GM10266 (cell line): ENCODE measurements around the gene TRIM71.

Experiments used
- DNase-seq: peaks from one replicate; pipeline ENCODE4 v3.0.0; 2012; ENCODE audit errors: extremely low spot score
- TF ChIP-seq, protein P1 (sequence below): IDR thresholded peaks from 2 replicates; pipeline ENCODE4 v1.5.1; 2012; ENCODE audit warnings: mild to moderate bottlenecking, low read depth; ENCODE audit not compliant: control insufficient read depth, insufficient read depth; ENCODE audit errors: missing control alignments

Gene TRIM71

GRCh38 chr3:32852146-32852545, 34.3 kb downstream of the TRIM71 start:
- DNase-seq: no peak

DNA sequence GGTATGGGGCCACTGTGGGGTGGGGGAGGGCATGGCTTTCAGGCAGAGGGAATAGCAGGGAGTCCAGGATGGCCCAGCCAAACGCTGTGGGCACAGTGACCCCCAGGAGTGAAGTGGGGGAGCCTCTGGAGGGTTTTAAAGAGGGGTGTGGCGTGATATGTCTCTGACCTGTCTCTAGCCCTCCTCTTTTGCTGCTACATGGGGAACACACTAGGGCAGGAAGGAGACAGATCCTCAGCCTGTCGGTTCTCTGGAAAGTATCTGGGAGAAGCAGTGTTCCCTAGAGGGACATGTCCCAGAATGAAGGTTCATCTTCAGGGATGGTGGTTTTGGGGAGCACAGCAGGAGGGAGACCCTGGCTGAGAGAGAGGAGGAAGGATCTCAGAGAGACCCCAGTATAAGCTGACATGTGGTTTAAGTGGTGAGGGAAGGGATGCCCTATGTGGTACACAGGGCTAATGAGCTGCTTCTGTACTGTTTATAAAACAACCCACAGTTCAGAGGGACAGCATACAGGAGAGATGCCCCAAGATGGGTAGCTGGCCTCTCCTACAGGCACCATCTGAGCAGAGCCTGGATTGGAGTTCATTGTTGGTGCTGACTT, 37.7 kb downstream of the TRIM71 start:
- DNase-seq: no peak
- TF ChIP-seq, protein P1, sequence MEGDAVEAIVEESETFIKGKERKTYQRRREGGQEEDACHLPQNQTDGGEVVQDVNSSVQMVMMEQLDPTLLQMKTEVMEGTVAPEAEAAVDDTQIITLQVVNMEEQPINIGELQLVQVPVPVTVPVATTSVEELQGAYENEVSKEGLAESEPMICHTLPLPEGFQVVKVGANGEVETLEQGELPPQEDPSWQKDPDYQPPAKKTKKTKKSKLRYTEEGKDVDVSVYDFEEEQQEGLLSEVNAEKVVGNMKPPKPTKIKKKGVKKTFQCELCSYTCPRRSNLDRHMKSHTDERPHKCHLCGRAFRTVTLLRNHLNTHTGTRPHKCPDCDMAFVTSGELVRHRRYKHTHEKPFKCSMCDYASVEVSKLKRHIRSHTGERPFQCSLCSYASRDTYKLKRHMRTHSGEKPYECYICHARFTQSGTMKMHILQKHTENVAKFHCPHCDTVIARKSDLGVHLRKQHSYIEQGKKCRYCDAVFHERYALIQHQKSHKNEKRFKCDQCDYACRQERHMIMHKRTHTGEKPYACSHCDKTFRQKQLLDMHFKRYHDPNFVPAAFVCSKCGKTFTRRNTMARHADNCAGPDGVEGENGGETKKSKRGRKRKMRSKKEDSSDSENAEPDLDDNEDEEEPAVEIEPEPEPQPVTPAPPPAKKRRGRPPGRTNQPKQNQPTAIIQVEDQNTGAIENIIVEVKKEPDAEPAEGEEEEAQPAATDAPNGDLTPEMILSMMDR: no peak

More at GRCh38 chr3:32852146-32852545, 34.3 kb downstream of the TRIM71 start:
- TF ChIP-seq, protein P1: no peak

DNA sequence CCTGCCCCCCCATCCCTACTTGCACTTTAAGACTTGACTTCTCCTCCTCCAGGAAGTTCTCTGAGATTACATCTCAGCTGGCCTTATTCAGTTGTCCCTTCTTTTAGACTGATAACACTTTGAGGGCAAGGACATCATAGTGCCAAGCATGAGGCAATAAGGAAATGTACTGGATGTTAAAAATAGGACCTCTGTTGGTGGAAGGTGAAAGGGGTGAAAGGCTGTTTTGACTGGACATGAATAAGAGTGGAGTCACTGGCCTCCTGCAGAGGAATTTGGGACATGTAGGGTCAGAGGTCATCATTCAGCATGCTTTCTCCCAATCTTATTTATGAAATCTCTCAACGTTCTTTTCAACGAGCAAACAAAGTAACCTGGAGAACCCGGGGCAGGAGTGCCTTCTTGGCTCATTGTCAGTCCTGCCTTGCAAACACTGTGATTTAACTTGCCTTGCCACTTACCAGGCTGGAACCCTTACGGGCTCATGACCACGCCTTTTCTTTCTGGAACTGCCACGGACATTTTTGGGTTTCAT, 38.6 kb downstream of the TRIM71 start:
- TF ChIP-seq, protein P1: no peak
- DNase-seq: no peak

GRCh38 chr3:32856901-32857507, 39.2 kb downstream of the TRIM71 start:
- DNase-seq: no peak
- TF ChIP-seq, protein P1: no peak

GRCh38 chr3:32857921-32858320, 40.1 kb downstream of the TRIM71 start:
- TF ChIP-seq, protein P1: no peak

DNA sequence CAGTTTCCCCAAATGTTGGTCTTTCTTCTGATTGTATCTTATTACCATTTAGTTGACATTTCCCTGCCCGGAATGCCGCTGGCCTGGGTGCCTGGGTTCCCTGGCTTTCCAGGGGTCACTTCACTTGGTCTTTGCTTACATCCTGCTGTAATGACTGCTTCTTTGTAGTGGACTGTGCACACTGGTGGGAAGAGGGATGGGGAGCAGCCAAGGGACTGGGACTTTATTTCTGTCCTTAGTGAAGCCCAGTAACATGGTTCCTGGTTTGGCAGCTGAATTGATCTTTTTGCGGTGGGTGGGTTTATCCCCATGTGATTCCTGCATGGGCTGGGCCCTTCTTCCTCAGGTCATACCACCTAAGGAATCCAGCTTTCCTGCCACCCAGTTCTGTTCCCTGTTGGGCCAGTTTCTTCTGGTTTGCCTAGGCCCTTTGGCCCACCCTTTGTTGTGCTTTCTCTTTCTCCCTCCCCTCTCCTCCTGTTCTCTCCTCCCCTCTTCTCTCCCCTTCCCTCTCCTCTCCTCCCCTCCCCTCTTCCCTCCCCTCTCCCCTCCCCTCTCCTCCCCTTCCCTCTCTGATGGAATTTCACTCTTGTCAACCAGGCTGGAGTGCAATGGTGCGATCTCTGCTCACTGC, 41.9 kb downstream of the TRIM71 start:
- TF ChIP-seq, protein P1: no peak
- DNase-seq: no peak

More at GRCh38 chr3:32857921-32858320, 40.1 kb downstream of the TRIM71 start:
- DNase-seq: no peak

DNA sequence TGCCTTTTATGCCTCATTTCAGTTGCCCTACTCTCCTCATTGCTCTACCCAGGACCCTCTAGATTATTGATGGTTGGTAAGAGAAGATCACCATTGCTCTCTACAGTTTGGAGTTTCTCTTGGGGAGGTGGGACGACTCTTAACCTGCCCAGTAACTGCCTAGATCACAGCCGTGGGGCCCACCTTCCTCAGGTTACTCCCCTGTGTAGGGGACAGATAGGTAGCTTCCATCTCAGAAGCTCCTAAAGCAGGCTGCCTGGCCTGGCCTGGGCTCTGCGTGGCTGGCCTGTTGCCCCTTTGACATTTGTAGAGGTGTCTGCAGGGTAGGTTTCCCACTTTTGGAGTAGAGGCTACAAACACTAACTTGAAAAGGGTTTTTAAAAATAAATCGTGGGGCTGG, 42.7 kb downstream of the TRIM71 start:
- no peak for DNase-seq
- TF ChIP-seq, protein P1: no peak
